ENCODE measurements around the gene PKD2L2. TPM values are rescaled to one million over a fixed set of nuclear protein-coding genes. Genes with fewer than 3 reads are reported as not detected.

Gene PKD2L2
- total RNA-seq, 2 experiments from 2014 or later: not detected

Other genes starting within 250 kb of the PKD2L2 start
- gene KLHL3, start 153.4 kb upstream of the PKD2L2 start, total RNA-seq: 10 to 100 TPM; 24.1 to 27.1 TPM
- gene HNRNPA0, start 135.1 kb upstream of the PKD2L2 start, total RNA-seq: 10 to 100 TPM; 26.0 to 31.8 TPM
- gene MYOT, start 21.6 kb upstream of the PKD2L2 start, total RNA-seq: not detected
- gene FAM13B, start 143.6 kb downstream of the PKD2L2 start, total RNA-seq: 10 to 100 TPM; 31.3 to 35.2 TPM
- gene WNT8A, start 194.6 kb downstream of the PKD2L2 start, total RNA-seq: not detected
- gene NME5, start 250.0 kb downstream of the PKD2L2 start, total RNA-seq: not detected